HG02943 (cell line): Measurements from ENCODE around the gene CDCA5.
"Not testable (repeated sequence)": the region's sequence is repeated elsewhere in the genome, so short reads cannot be mapped to it uniquely, and the experiment has no call there.

Experiments used
- ATAC-seq: cut with Tn5 transposase; IDR thresholded peaks from one replicate; pipeline ENCODE4 v1.9.1; 2021; ENCODE audit warnings: mild to moderate bottlenecking, low read depth, moderate library complexity; ENCODE audit not compliant: unreplicated experiment

The CDCA5 gene

GRCh38 chr11:65119670-65119995 is 35.8 kb upstream of the CDCA5 start:
- ATAC-seq, result no peak

- not testable (repeated sequence) for ATAC-seq
Measured at GRCh38 chr11:65118891-65119669, 35.2 kb upstream of the CDCA5 start.

GRCh38 chr11:65118097-65118837 is 34.4 kb upstream of the CDCA5 start:
- ATAC-seq, result no peak

- ATAC-seq, result peak; percentile 57
Measured at GRCh38 chr11:65117206-65118096, 33.6 kb upstream of the CDCA5 start, which contains the start of gene ZNHIT2. ZNHIT2 (minus strand) TSS chr11:65117701; CDS start chr11:65117653, 48 bp downstream.

GRCh38 chr11:65116370-65117205 is 32.7 kb upstream of the CDCA5 start:
- peak; percentile 2 for ATAC-seq

- ATAC-seq, result no peak
Measured at GRCh38 chr11:65115361-65116082, 31.7 kb upstream of the CDCA5 start.

GRCh38 chr11:65114538-65115171 is 30.8 kb upstream of the CDCA5 start:
- ATAC-seq, result no peak

- ATAC-seq, result no peak
Measured at GRCh38 chr11:65113839-65114238, 30.0 kb upstream of the CDCA5 start.

- no peak for ATAC-seq
Measured at GRCh38 chr11:65113361-65113756, 29.5 kb upstream of the CDCA5 start.

- no peak for ATAC-seq
Measured at GRCh38 chr11:65112546-65113360, 28.9 kb upstream of the CDCA5 start.

- peak; percentile 49 for ATAC-seq
Measured at GRCh38 chr11:65111744-65112545, 28.1 kb upstream of the CDCA5 start, which contains the start of gene TM7SF2. TM7SF2 (plus strand) TSS chr11:65111872; CDS start chr11:65112016, 144 bp downstream.

GRCh38 chr11:65111159-65111743 is 27.4 kb upstream of the CDCA5 start:
- ATAC-seq, result no peak

- ATAC-seq, result no peak
Measured at GRCh38 chr11:65110354-65110861, 26.6 kb upstream of the CDCA5 start.

- ATAC-seq, result no peak
Measured at GRCh38 chr11:65109231-65110198, 25.7 kb upstream of the CDCA5 start.

GRCh38 chr11:65108469-65109123 is 24.8 kb upstream of the CDCA5 start:
- ATAC-seq, result no peak
